Breast epithelium (tissue), 3 donors: ENCODE results near the gene NUMBL.

Experiments used
- CTCF ChIP-seq, 3 donors: fragments of 450-650 bp; IDR thresholded peaks; one replicate each; pipeline ENCODE4 v1.5.1; 2016 to 2017; ENCODE audit warnings: antibody characterized with exemption in 3 of 3, mild to moderate bottlenecking in 3 of 3, moderate library complexity in 3 of 3
- POLR2A ChIP-seq: fragments of 450-650 bp; IDR thresholded peaks from one replicate; pipeline ENCODE4 v1.6.1; 2016; ENCODE audit warnings: antibody characterized with exemption, mild to moderate bottlenecking, moderate library complexity
- POLR2AphosphoS5 ChIP-seq, 3 donors: sonication (generic); formaldehyde crosslinking; IDR thresholded peaks; one replicate each; pipeline ENCODE4 v1.6.1; 2017; ENCODE audit warnings: antibody characterized with exemption in 3 of 3

- TF ChIP-seq CTCF (IDR thresholded peaks at IDR 0.05) (no peak), POLR2AphosphoS5 (IDR thresholded peaks at IDR 0.05) (no peak), POLR2A (no peak)
These were observed 16.2 kb downstream of the NUMBL start for GRCh38 chr19:40674291-40674690.
